ENCODE measurements around the gene SERPINA12. TPM values are rescaled to one million over a fixed set of nuclear protein-coding genes. Genes with fewer than 3 reads are reported as not detected.

SERPINA12 gene
- total RNA-seq, 1 experiment from 2014 or later = not detected

- TF ChIP-seq CTCF (conservative IDR thresholded peaks at IDR 0.05) = no peak
- no CpG with 5 or more reads among the region's 7 CpGs for WGBS (ENCODE audit: extremely low coverage, insufficient read length, low lambda C conversion rate)
- DNase-seq = no peak
- Histone ChIP-seq H3K79me1 (ENCODE audit: insufficient read depth, low read depth, low read length, poor library complexity, severe bottlenecking) (no peaks in the 10 kb centered on the region), H3K4ac (ENCODE audit: low read depth, low read length) (no peak overlapping the region), H4K20me1 (ENCODE audit: control insufficient read depth, insufficient read depth, insufficient read length) (no peaks in the 10 kb centered on the region), H2BK12ac (ENCODE audit: insufficient read length, low read depth, low read length) (no peak overlapping the region), H3K9ac (ENCODE audit: extremely low read depth, insufficient read length, low read length) (no peak overlapping the region), H2AFZ (ENCODE audit: low read length) (no peak overlapping the region), H3K23ac (ENCODE audit: insufficient read length, low read depth, low read length) (no peak overlapping the region), H2BK5ac (ENCODE audit: insufficient read length, low read length) (no peak overlapping the region), H3K27me3 (ENCODE audit: insufficient read depth, low read length) (no peaks in the 10 kb centered on the region), H3K23me2 (ENCODE audit: insufficient read length, low read depth, low read length, poor library complexity, severe bottlenecking) (no peaks in the 10 kb centered on the region), H2BK15ac (ENCODE audit: low read depth, low read length) (no peak overlapping the region), H3K4me1 (ENCODE audit: insufficient read depth, low read length) (peaks cover 4% of the 10 kb centered on the region; the same call in 1 of the 2 replicates), H3K79me2 (ENCODE audit: insufficient read depth, low read length) (no peaks in the 10 kb centered on the region), H3K27ac (ENCODE audit: insufficient read length, low read depth, low read length) (no peak overlapping the region), H4K5ac (ENCODE audit: insufficient read length, low read depth, low read length) (no peak overlapping the region), H3K56ac (ENCODE audit: insufficient read length, low read depth, low read length) (no peak overlapping the region), H3K14ac (ENCODE audit: insufficient read depth, low read length) (no peak overlapping the region), H3K18ac (ENCODE audit: insufficient read length, low read depth, low read length) (no peak overlapping the region), H2BK20ac (ENCODE audit: low read depth, low read length, poor library complexity, severe bottlenecking) (no peak overlapping the region), H4K8ac (replicated peaks; ENCODE audit: insufficient read length, low read depth, low read length) (no peak overlapping the region), H2BK120ac (ENCODE audit: low read depth, low read length, poor library complexity, severe bottlenecking) (no peak overlapping the region), H3K4me2 (ENCODE audit: insufficient read depth, insufficient read length, low read length) (no peak overlapping the region), H3T11ph (ENCODE audit: low read length) (no peak overlapping the region), H3K9me3 (ENCODE audit: control insufficient read depth, low read depth, low read length) (no peaks in the 10 kb centered on the region), H4K91ac (ENCODE audit: insufficient read length, low read depth, low read length) (no peak overlapping the region), H2AK5ac (ENCODE audit: insufficient read length, low read length) (no peak overlapping the region)
- Mint-ChIP-seq H3K36me3 (ENCODE audit: insufficient read depth in 1 of 3, low read depth in 3 of 3) (peaks cover 0 to 3% (median 2%) of the 10 kb centered on the region in 3 experiments; a peak in 5 of 7 replicates), H3K27me3 (ENCODE audit: low read depth) (peaks cover 3% of the 10 kb centered on the region; the same call in 1 of the 2 replicates), H3K4me3 (no peak overlapping the region), H3K9me3 (peaks cover 7 to 8% of the 10 kb centered on the region in 2 experiments), H3K27ac (no peak overlapping the region; a peak in 1 of 7 replicates), H3K4me1 (peaks cover 12 to 19% of the 10 kb centered on the region in 2 experiments)
These were observed 25.5 kb downstream of the SERPINA12 start for GRCh38 chr14:94483729-94484275.

All from H9 (cell line).